HG03039 (cell line): ENCODE data around the gene TRPC4AP.

ENCODE experiments used
- ATAC-seq: cut with Tn5 transposase; IDR thresholded peaks from one replicate; pipeline ENCODE4 v1.9.1; 2021; ENCODE audit warnings: mild to moderate bottlenecking, moderate library complexity; ENCODE audit not compliant: unreplicated experiment

Gene TRPC4AP

GRCh38 chr20:34990231-34990630, 102.4 kb downstream of the TRPC4AP start:
- no peak for ATAC-seq

DNA sequence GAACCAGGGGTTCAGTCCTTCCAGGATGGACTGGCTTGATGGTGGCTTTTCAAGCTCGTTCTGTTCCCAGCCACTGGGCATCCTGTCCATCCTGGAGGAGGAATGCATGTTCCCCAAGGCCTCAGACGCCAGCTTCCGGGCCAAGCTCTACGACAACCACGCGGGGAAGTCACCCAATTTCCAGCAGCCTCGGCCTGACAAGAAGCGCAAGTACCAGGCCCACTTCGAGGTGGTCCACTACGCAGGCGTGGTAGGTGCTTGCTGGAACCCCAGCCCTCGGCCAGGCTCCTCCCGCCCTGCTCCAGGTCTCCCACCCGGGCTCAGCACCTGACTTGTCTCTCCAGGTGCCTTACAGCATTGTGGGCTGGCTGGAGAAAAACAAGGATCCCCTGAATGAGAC, 102.9 kb downstream of the TRPC4AP start:
- ATAC-seq: no peak

DNA sequence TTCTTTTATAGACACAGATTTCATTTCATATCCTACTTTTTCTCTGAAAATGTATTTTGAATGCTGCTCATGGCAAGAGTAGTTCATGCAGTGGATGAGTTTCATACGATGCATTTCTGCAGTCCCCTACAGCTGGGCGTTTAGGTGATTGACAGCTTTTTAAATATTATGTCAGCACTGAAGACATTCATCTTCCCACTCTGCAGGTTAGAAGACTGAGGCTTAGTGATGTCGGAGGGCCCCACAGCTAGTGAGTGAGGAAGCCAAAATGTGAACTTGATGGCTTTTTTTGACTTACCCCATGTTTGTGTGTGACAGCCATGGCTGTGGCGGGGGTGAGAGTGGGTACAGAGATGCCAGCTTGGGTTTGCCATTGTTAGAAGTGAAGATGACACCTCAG, 103.5 kb downstream of the TRPC4AP start:
- ATAC-seq: no peak

- no peak for ATAC-seq
Observed at GRCh38 chr20:34988191-34988540, 104.4 kb downstream of the TRPC4AP start.

DNA sequence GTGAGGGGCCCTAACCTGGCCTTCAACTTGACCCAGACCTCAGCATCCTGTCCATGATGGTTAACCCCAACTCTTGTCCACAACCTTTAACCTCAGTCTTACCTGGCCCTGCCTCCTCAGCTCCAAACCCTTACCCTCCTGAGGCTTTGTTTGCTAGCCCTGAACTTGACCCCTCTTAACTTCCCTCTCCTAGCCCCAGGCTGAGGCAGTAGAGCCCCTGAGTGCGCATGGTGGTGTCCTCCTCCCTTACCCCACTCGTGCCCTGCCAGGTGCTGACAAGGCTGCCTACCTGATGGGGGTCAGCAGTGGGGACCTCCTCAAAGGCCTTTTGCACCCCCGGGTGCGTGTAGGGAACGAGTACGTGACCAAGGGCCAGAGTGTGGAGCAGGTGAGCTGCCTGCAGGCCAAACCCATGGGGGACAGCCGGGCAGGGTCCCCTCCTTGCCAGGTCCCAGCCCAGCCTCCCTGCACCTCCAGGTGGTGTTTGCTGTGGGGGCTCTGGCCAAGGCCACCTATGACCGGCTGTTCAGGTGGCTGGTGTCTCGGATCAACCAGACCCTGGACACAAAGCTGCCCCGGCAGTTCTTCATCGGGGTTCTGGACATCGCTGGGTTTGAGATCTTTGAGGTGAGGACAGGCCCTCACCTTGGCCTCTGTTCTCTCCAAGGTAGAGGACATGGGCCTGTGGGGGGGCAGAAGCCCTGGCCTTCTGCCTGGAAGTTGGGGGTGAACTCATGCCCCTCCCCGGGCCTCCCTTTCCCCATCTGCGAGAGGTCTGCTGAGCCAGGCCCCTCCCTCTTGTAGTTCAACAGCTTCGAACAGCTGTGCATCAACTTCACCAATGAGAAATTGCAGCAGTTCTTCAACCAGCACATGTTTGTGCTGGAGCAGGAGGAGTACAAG, 105.1 kb downstream of the TRPC4AP start:
- no peak for ATAC-seq

- no peak for ATAC-seq
Observed at GRCh38 chr20:34986311-34987287, 106.0 kb downstream of the TRPC4AP start.

DNA sequence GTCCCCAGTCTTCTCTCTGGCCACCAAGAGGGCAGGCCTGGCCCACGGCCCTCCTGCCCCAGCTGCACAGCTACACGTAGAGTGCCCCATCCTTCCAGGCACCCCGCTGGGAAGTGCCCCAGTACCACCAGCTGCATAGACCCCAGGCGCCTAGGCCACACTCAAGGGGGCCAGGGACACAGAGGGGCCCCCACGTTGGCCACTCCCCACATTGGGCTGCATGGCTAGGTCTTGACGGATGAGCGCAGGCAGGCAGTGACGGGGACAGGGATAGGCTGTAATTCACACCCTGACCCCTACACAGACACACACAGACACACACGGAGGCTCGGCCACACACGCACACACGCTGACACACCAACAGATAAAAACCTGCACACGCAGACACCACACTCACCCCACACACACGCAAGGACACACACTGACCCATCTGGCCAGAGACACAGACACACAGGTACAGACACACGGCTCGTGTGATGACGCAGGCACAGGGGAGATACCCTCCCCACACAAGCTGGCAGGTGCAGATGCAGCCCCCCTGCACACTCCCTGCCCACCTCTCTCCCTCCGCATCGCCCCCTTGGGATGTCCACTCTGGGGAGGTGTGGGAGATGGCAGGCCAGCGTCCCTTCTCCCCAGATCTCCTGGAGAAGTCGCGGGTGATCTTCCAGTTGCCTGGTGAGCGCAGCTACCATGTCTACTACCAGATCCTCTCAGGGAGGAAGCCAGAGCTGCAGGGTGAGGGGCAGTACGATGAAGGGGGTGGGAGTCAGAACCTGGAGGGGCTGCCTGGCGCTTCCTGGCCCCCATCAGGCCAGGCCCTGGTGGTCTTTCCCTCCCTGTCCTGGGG, 106.9 kb downstream of the TRPC4AP start:
- ATAC-seq: no peak

DNA sequence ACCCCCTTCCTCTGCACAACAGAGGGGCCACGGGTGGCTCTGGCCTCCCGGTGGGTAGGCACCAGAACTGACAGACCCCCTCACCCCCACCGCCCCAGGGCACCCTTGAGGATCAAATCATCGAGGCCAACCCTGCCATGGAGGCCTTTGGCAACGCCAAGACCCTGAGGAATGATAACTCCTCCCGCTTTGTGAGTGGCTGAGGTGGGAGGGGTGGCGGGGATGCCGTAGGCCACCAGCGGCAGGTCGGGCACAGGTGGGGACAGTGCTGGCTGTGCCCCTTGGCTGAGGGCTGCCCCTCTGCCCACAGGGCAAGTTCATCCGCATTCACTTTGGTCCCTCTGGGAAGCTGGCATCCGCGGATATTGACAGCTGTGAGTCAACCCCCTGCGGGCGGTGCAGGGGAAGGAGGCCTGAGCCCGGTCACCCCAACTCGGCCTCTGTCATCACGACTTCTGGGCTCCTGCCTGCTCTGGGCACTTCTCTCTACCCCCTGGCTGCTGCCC, 107.8 kb downstream of the TRPC4AP start:
- no peak for ATAC-seq

DNA sequence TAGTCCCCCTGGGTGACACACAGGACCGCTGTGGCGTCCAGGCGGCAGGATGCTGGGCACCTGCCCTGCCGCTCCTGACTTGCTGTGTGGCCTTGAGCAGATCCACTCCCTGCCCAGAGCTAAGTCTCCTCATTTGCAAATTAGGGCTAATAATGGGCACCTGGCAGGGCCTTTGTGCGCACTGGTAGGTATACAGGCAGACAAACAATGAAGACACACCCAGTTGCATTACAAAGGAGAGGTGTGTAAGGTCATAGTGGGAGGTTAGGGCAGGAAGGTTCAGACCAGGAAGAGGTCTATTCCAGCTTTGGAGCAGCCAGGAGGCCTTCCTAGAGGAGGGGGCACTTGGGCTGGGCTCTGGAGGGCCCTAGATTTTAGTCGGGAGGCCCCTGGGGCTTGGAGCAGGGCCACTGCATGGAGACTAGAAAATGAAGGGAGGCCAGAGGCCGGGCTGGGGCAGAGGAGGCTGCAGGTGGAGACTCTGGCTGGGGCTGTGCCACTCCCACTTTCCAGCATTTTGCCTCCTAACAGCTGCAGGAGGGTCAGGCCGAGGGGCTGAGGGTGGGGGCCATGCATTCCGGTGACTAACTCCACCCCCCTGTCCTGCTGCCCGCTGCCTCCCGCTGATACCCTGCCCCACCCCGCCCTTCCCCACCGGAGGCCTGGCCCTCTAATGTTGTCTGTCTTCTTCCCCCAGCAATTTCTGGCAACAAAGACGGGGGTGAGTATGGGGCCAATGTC, 108.4 kb downstream of the TRPC4AP start:
- no peak for ATAC-seq

DNA sequence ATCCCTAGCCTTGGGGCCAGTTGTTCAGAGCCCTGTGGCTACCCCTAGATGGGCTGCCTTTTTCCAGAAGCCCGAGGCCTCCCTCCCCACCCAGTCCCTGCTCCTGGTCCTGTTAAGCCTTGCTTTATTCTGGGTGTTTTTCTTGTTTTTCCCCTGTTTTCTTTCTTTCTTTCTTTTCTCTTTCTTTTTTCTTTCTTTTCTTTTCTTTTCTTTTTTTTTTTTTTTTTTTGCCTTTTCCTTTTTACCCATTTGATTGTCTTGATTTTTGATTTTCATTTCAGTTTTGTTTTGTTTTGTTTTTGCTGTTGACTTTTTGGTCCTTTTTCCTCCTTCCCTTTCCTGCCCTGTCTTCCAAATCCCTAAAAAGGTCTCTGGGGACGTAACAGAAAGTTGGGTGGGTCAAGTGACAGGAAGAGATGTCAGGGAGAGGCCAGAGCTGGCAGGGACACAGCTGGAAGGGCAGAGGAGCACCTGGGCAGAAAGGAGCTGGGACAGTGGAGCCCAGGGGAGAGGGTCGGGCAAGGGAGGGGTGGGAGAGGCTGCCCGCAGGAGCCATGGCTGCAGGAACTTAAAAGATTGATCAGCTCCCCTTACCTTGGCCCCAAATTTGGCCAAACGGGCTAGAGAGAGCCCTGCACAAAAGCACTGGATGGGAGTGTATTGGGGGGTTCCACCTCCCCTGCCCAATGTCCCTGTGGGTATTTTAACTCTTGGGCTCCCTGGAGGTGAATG, 109.4 kb downstream of the TRPC4AP start:
- no peak for ATAC-seq

DNA sequence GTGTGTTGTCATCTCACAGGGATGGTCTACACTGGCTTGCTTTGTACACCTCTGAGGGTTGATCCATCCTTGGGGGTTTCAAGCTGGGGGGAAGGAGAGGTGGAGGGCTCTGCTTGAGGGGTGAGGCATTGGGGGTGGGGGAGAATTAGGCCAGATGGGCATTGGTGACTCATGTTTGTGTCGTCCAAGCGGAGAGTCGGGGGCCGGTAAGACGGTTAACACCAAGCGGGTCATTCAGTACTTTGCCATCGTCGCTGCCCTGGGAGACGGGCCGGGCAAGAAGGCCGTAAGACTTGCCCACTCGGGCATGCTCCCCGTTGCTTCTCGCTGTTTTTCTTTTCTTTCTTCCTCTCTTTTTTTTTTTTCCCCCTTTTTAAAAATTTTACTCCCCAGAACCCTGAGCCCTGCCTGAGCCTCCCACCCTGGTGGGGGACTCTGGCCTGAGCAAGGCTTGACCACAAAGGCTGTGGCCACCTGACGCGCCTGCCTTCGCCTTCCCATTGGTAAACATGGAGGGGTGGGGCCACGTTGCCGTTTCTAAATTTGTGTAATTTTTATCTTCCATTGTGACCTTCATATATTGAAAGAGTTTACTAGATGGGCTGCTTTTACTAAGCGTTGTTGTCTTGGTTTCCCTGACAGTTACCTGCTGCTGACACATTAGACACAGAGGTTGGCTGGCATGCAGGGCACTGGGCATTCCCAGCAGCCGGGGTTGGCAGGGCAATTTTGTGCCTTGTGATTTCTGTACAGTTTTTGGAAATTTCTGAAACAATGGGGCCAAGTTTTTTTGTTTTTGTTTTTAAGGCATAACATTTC, 110.1 kb downstream of the TRPC4AP start:
- no peak for ATAC-seq

- ATAC-seq: no peak
Observed at GRCh38 chr20:34980543-34981233, 111.9 kb downstream of the TRPC4AP start.

GRCh38 chr20:34979366-34980153, 113.0 kb downstream of the TRPC4AP start:
- no peak for ATAC-seq

GRCh38 chr20:34978092-34978744, 114.4 kb downstream of the TRPC4AP start:
- no peak for ATAC-seq

DNA sequence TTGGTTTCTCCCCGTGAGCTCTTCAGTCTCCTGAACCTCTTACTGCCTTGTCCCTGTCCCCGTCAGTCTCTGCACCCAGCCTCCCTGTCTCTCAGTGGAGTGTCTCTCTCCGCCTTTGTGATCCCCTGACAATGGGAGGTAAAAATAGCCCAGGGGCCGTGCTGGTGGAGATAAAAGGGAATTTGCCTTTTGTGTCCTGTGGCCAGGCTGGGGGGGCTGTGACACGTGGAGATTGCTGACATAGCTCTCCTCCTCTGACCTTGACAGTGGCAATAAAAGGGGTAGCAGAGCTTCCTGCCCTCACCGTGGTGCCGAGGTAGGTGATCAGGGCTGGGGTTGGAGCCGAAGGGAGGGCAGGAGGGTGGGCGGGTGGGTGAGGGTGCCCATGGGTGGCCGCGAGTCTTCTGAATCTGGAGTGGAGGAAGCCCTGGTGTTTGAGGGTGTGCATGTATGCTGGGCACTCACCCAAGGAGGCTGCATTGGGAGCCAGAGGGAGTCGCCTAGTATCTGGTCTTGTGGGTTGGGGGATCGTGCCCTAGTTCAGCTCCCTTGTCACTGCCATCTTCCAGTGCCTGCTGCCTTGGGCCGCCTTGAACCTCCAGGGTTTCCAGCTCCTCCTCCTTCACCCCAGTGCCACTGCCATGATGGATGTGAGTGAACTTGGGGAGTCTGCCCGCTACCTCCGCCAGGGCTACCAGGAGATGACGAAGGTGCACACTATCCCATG, 115.1 kb downstream of the TRPC4AP start:
- ATAC-seq: no peak

DNA sequence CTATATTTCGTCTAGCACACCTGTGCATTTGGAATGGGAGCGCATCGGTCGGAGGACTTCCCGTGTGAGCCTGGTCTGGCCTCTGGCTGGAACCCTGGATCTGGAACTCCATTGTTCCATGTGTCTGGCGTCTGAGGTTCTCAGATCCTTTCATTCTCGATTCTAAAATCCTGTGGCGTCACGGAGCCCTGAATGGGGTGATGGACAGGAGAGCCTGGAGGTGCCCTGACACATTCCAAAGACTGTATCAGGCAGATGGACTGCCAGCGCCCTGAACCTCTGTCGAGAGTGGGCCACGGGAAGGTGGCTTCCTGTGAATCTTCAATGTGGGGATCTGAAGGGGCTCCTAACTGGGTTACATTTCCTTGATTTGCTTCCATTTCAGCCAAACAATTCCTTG, 116.3 kb downstream of the TRPC4AP start:
- ATAC-seq: no peak
